ENCODE results near the gene LAMP2.
"Not testable (repeated sequence)": the region's sequence is repeated elsewhere in the genome, so short reads cannot be mapped to it uniquely, and the experiment has no call there.

LAMP2 gene

GRCh38 chrX:120486786-120487185, 17.7 kb upstream of the LAMP2 start:
- H3K4me3 ChIP-seq (ENCODE audit: low read depth, low read length), result no peak overlapping the region

GRCh38 chrX:120485638-120486520, 16.8 kb upstream of the LAMP2 start:
- peak overlapping the region; percentile 57 for H3K4me3 ChIP-seq (ENCODE audit: low read depth, low read length)
- peak; percentile 42 for TF ChIP-seq CTCF (IDR thresholded peaks at IDR 0.05; ENCODE audit: low read depth, low read length)

More at GRCh38 chrX:120486786-120487185, 17.7 kb upstream of the LAMP2 start:
- no peak for TF ChIP-seq CTCF (IDR thresholded peaks at IDR 0.05; ENCODE audit: low read depth, low read length)

GRCh38 chrX:120485315-120485637, 16.2 kb upstream of the LAMP2 start:
- no peak for TF ChIP-seq CTCF (IDR thresholded peaks at IDR 0.05; ENCODE audit: low read depth, low read length)
- H3K4me3 ChIP-seq (ENCODE audit: low read depth, low read length), result peak overlapping the region; percentile 57

- no peak for TF ChIP-seq CTCF (IDR thresholded peaks at IDR 0.05; ENCODE audit: low read depth, low read length)
- H3K4me3 ChIP-seq (ENCODE audit: low read depth, low read length), result no peak overlapping the region
These were observed 8.4 kb upstream of the LAMP2 start for GRCh38 chrX:120477453-120477852.

GRCh38 chrX:120476714-120477113, 7.6 kb upstream of the LAMP2 start:
- TF ChIP-seq CTCF (IDR thresholded peaks at IDR 0.05; ENCODE audit: low read depth, low read length), result no peak
- H3K4me3 ChIP-seq (ENCODE audit: low read depth, low read length), result no peak overlapping the region

- not testable (repeated sequence) for H3K4me3 ChIP-seq (ENCODE audit: low read depth, low read length)
- TF ChIP-seq CTCF (IDR thresholded peaks at IDR 0.05; ENCODE audit: low read depth, low read length), result peak; percentile 31; the same call in 1 of the 2 replicates
These were observed 6.4 kb upstream of the LAMP2 start for GRCh38 chrX:120475447-120475846.

- no peak overlapping the region for H3K4me3 ChIP-seq (ENCODE audit: low read depth, low read length)
- TF ChIP-seq CTCF (IDR thresholded peaks at IDR 0.05; ENCODE audit: low read depth, low read length), result no peak
These were observed 5.0 kb upstream of the LAMP2 start for GRCh38 chrX:120474085-120474484.

- not testable (repeated sequence) for H3K4me3 ChIP-seq (ENCODE audit: low read depth, low read length)
These were observed 561 bp upstream of the LAMP2 start for GRCh38 chrX:120469657-120470056.
